ENCODE data around the gene NFIB.

Gene NFIB

DNA sequence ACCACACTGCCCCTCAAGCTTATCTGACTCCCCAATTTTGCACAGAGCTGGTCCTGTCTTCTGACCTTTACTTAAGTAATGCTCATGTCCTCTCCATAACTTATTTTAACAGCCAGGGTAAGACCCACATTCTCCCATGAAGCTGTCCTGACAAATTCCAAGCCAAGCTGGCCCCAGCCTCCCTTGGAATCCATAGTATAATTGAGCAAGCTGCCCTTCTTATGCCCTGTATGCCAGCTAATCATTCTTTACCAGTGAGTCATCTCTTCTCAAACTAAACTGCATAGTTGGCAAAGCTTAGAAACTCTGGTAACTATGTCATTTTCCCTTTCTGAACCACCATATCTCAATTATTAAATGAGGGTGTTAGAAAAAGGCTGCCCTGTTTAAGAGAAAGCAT, 92.4 kb downstream of the NFIB start:
- H3K4me3 ChIP-seq (ENCODE audit: low read length) = no peak overlapping the region
- DNase-seq (ENCODE audit: low read depth) = peak; percentile 87
- TF ChIP-seq, protein P1, sequence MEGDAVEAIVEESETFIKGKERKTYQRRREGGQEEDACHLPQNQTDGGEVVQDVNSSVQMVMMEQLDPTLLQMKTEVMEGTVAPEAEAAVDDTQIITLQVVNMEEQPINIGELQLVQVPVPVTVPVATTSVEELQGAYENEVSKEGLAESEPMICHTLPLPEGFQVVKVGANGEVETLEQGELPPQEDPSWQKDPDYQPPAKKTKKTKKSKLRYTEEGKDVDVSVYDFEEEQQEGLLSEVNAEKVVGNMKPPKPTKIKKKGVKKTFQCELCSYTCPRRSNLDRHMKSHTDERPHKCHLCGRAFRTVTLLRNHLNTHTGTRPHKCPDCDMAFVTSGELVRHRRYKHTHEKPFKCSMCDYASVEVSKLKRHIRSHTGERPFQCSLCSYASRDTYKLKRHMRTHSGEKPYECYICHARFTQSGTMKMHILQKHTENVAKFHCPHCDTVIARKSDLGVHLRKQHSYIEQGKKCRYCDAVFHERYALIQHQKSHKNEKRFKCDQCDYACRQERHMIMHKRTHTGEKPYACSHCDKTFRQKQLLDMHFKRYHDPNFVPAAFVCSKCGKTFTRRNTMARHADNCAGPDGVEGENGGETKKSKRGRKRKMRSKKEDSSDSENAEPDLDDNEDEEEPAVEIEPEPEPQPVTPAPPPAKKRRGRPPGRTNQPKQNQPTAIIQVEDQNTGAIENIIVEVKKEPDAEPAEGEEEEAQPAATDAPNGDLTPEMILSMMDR (conservative IDR thresholded peaks at IDR 0.05; ENCODE audit: low read length) = no peak

DNA sequence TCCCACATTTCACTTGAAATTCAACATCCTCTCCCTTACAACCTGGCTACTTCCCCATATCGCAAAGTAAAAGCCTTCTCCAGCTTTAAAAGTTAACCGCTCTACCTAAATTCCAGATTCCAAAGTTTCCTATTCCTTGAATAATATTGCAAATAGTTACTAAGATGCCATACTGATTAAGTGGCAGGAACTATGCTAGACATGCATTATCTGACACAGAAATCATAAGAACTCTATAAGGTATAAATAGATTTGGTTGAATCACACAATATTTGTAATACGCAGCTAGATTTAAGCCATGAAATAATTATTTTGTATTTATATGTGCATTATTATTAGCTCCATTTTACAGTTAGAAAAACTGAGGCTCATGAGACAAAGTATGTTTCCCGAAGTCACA, 92.8 kb downstream of the NFIB start:
- TF ChIP-seq, protein P1 (conservative IDR thresholded peaks at IDR 0.05; ENCODE audit: low read length) = no peak
- H3K4me3 ChIP-seq (ENCODE audit: low read length) = no peak overlapping the region
- no peak for DNase-seq (ENCODE audit: low read depth)

DNA sequence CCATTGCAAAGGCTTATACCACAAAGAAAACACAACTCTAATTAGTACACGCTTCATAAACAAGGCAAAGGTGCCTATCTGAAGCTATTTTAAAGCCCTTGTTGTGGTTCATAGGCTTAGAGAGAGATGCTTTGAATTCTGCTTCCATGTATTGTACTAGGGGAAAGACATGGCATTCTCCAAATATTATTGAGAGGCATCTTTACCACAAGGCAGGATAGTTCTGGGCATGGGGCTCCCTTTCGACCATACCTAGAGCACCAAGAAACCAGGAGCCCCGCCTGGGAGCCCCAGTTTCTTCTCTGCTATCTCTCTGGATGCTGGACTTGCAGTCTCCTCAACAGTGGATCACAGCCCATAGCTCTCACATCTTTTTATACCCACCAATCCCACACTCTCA, 93.7 kb downstream of the NFIB start:
- no peak for DNase-seq (ENCODE audit: low read depth)
- TF ChIP-seq, protein P1 (conservative IDR thresholded peaks at IDR 0.05; ENCODE audit: low read length) = no peak
- no peak overlapping the region for H3K4me3 ChIP-seq (ENCODE audit: low read length)

DNA sequence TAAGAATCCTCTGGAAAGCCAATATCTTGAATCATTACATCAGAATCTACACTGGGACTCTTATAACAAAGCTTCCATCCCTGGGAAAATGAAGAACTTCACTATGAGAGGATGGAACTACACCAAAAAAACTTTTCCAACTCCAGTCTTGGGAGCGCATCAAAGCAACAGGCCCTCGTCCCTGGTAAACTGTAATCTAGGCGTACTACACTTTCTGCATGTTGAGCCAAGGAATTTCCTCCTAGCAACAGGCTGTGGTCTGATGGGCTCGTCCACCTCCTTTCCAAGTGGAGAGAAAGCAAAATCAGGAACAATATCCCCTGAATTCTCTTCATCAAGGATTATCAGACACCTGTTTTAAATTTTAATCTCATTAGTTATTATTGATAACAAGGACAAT, 94.1 kb downstream of the NFIB start:
- DNase-seq (ENCODE audit: low read depth) = no peak
- H3K4me3 ChIP-seq (ENCODE audit: low read length) = no peak overlapping the region
- TF ChIP-seq, protein P1 (conservative IDR thresholded peaks at IDR 0.05; ENCODE audit: low read length) = no peak

DNA sequence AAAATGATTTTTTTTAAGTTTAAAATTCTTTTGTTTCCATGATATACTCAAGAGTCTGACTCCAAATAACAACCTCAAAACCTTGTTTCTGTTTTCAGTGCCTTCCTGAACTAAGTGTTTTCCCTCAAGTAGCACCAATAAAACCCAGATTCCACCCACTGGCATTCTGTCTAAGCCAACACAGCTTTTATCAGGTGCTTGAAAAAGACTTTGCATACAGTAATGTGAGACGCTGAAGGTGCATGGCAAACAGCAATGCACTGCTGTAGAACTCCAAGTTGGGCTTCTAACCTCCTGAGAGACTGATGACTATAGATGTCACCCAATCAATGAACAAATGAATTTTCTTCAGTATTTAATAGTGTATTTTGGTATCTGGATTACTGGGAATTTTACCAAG, 95.7 kb downstream of the NFIB start:
- H3K4me3 ChIP-seq (ENCODE audit: low read length) = no peak overlapping the region
- TF ChIP-seq, protein P1 (conservative IDR thresholded peaks at IDR 0.05; ENCODE audit: low read length) = no peak
- no peak for DNase-seq (ENCODE audit: low read depth)

DNA sequence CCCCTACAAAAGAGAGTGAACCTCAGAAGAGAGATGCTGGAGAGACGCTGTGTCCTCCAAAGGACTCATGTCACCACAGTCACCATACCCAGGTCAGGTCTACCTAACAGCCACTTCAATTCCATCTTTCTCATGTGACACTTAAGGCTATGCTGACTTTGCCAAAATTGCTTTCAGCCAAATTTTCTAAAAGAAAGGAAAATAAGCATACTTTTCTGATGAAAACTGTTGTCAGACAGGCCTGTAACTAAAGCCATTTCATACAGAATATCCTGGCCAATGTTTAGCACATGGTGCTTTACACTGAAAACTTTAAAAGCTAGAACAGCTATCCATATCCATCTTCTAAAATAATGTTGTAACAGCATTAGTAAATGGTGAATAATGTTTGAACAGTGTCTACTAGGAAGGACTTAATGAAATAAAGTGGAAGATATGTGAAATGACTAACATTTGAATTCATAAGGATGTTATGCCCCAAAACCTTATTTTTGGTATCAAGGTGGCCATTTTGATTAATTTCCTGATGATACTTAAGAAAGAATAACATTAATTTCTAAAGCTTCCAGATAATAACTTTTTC, 97.2 kb downstream of the NFIB start:
- no peak overlapping the region for H3K4me3 ChIP-seq (ENCODE audit: low read length)
- TF ChIP-seq, protein P1 (conservative IDR thresholded peaks at IDR 0.05; ENCODE audit: low read length) = no peak
- no peak for DNase-seq (ENCODE audit: low read depth)

DNA sequence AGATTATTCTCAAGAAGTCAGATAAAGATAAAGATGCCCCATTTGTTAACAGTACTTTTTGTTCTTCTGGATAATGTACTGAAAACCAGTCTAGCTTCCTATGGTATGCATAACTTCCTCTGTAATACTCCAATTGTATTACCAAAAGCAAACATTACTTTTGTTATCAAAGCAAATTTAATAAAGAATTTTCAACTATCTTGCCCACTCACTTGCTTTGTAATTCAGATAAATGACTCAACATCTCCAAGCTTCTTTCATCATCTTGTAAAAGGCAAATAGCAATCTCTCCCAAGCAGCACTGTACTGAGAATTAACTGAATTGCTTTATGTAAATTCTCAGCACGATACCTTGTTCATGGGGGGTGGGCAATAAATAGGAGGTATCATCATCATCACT, 98.3 kb downstream of the NFIB start:
- TF ChIP-seq, protein P1 (conservative IDR thresholded peaks at IDR 0.05; ENCODE audit: low read length) = no peak
- DNase-seq (ENCODE audit: low read depth) = no peak
- H3K4me3 ChIP-seq (ENCODE audit: low read length) = no peak overlapping the region
